ENCODE data around the gene SEPTIN10. TPM values are rescaled to one million over a fixed set of nuclear protein-coding genes. Genes with fewer than 3 reads are reported as not detected.

SEPTIN10 gene
- total and polyA plus RNA-seq, 2 of the 8 experiments (the other 6 are each of a cell fraction or from before 2014, with no cell fraction given): 23.7 to 101 TPM

DNA sequence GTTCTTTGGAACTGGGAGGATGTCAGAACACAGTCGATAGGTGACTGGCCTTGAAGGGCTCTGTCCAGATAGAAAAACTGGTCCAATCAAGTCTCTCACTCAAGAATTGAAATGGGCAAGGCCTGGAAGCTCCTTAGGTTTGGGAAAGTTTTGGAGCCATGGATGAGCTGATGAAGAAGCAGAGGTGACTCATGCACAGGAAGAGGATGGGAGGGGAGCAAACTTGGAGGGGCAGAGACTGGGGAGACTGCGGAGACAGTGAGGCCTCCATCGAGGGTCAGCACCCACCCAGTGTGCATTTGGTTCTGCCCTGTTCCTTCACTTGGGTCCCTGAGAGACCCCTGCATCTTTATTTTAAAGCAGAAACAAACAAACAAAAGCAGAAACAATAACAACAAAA, 41.5 kb upstream of the SEPTIN10 start (continued):
- TF ChIP-seq ZNF274 (IDR thresholded peaks at IDR 0.05; ENCODE audit: borderline replicate concordance, extremely low read depth, low read length) (no peak), JUND (IDR thresholded peaks at IDR 0.05; ENCODE audit: low read length) (no peak), SP2 (IDR thresholded peaks at IDR 0.05; ENCODE audit: low read length) (no peak)

All from H1 (cell line).